Measurements from ENCODE around the gene E2F6. TPM values are rescaled to one million over a fixed set of nuclear protein-coding genes. Genes with fewer than 3 reads are reported as not detected.

Gene E2F6
- total and polyA plus RNA-seq, 10 of the 15 experiments (the other 5 are each of a cell fraction or from before 2014, with no cell fraction given) = 4.2 to 15.5 (median 11.3) TPM

DNA sequence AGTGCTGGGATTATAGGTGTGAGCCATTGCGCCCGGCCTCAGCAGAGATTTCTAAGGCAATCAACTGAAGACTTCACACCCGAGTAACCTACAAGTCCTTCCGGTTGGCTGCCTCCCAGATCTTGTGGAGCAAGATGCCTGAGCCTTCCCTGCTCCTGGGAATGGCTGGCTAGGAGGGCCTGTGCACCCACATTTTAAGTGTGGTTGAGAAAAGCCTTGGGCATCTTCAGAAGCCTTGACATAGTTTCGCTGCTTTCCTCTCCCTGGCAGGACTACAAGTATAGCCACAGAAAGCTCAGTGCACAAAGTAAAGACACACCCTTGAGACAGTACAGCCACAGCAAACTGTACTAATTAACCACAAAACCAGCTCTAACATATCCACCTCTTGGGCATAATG, 35.2 kb downstream of the E2F6 start (continued):
- TF ChIP-seq, protein P1, sequence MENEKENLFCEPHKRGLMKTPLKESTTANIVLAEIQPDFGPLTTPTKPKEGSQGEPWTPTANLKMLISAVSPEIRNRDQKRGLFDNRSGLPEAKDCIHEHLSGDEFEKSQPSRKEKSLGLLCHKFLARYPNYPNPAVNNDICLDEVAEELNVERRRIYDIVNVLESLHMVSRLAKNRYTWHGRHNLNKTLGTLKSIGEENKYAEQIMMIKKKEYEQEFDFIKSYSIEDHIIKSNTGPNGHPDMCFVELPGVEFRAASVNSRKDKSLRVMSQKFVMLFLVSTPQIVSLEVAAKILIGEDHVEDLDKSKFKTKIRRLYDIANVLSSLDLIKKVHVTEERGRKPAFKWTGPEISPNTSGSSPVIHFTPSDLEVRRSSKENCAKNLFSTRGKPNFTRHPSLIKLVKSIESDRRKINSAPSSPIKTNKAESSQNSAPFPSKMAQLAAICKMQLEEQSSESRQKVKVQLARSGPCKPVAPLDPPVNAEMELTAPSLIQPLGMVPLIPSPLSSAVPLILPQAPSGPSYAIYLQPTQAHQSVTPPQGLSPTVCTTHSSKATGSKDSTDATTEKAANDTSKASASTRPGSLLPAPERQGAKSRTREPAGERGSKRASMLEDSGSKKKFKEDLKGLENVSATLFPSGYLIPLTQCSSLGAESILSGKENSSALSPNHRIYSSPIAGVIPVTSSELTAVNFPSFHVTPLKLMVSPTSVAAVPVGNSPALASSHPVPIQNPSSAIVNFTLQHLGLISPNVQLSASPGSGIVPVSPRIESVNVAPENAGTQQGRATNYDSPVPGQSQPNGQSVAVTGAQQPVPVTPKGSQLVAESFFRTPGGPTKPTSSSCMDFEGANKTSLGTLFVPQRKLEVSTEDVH (IDR thresholded peaks at IDR 0.05; ENCODE audit: low read depth, partially characterized antibody) = no peak
- TF ChIP-seq IKZF2 (IDR thresholded peaks at IDR 0.05) (no peak), GABPA (IDR thresholded peaks at IDR 0.05; ENCODE audit: low read depth) (no peak), SIN3A (IDR thresholded peaks at IDR 0.05; ENCODE audit: low read depth, low read length) (no peak), ZNF384 (IDR thresholded peaks at IDR 0.05; ENCODE audit: borderline replicate concordance, low read depth, low read length) (no peak), HCFC1 (IDR thresholded peaks at IDR 0.05; ENCODE audit: low read length) (no peak), HDAC2 (IDR thresholded peaks at IDR 0.05) (no peak)

DNA sequence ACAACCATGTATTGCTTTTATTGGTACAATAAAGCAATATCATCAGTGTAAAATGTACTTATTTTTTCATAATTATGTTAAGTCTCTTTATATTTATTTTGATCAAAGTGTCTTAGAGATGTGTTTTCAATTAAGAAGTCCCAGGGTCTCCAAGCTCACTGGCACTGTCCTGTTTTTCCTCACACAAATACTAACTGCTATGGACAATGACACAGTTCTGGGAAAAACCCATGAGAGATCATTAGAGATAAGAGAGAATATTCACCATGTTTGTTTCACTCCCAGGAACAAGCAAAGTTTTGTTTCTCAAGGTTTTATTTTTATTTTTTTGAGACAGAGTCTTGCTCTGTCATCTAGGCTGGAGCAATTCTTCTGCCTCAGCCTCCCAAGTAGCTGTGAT, 38.7 kb downstream of the E2F6 start:
- POLR2A ChIA-PET = no interaction called here
- in situ Hi-C loops (cut with MboI) = no loop called here
- TF ChIP-seq, protein P2, sequence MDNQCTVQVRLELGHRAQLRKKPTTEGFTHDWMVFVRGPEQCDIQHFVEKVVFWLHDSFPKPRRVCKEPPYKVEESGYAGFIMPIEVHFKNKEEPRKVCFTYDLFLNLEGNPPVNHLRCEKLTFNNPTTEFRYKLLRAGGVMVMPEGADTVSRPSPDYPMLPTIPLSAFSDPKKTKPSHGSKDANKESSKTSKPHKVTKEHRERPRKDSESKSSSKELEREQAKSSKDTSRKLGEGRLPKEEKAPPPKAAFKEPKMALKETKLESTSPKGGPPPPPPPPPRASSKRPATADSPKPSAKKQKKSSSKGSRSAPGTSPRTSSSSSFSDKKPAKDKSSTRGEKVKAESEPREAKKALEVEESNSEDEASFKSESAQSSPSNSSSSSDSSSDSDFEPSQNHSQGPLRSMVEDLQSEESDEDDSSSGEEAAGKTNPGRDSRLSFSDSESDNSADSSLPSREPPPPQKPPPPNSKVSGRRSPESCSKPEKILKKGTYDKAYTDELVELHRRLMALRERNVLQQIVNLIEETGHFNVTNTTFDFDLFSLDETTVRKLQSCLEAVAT (IDR thresholded peaks at IDR 0.05) = no peak
- TF ChIP-seq SUZ12 (IDR thresholded peaks at IDR 0.05; ENCODE audit: unreplicated experiment) = no peak
- no peak for TF ChIP-seq IRF4 (IDR thresholded peaks at IDR 0.05; ENCODE audit: low read depth, low read length)
- no peak for TF ChIP-seq BMI1 (IDR thresholded peaks at IDR 0.05; ENCODE audit: borderline replicate concordance)
- TF ChIP-seq JUNB (IDR thresholded peaks at IDR 0.05) = no peak
- TF ChIP-seq LARP7 (IDR thresholded peaks at IDR 0.05) = no peak
- no peak for TF ChIP-seq SRF (IDR thresholded peaks at IDR 0.05; ENCODE audit: low read depth in 2 of 2, low read length in 2 of 2)
- Histone ChIP-seq H3K4me3 (no peak overlapping the region), H3K36me3 (ENCODE audit: control insufficient read depth in 2 of 2, insufficient read depth in 2 of 2, low read length in 1 of 2) (no peaks in the 10 kb centered on the region), H4K20me1 (ENCODE audit: control insufficient read depth, insufficient read depth) (no peaks in the 10 kb centered on the region), H3K4me2 (ENCODE audit: control insufficient read depth, insufficient read depth) (no peak overlapping the region), H3K79me2 (ENCODE audit: control insufficient read depth, insufficient read depth, low read length) (no peaks in the 10 kb centered on the region), H3K9ac (ENCODE audit: control insufficient read depth, insufficient read depth, low read length) (no peak overlapping the region), H3K27me3 (replicated peaks in 1 of 2; ENCODE audit: control insufficient read depth in 2 of 2, insufficient read depth in 2 of 2, low read length in 1 of 2) (no peaks in the 10 kb centered on the region), H2AFZ (ENCODE audit: control insufficient read depth, low read depth, low read length) (no peak overlapping the region), H3K27ac (ENCODE audit: control insufficient read depth, insufficient read depth) (no peak overlapping the region), H3K9me3 (replicated peaks; ENCODE audit: control insufficient read depth, insufficient read depth, low read length) (no peaks in the 10 kb centered on the region), H3K4me1 (ENCODE audit: control insufficient read depth, insufficient read depth, low read length) (no peaks in the 10 kb centered on the region)
- no peak for ATAC-seq
- FAIRE-seq = no peak
- no TSS peak for BruUV-seq (replicated peaks)
- intact Hi-C loops (cut with micrococcal nuclease; ENCODE audit: unreplicated experiment) = no loop called here
- RAD21 ChIA-PET (ENCODE audit: unreplicated experiment) = no interaction called here
- DNase-seq (ENCODE audit: low read depth, low spot score) = no peak
- SMC1A ChIA-PET (ENCODE audit: uncharacterized antibody, unreplicated experiment) = no interaction called here
- CTCF ChIA-PET = interaction anchor here (1.1 kb wide), 1 partner anchor 16 kb away, joined by 3 read pairs; no protein-coding TSS in a partner anchor
